Measurements from ENCODE around the gene TRPV3. TPM values are rescaled to one million over a fixed set of nuclear protein-coding genes. Genes with fewer than 3 reads are reported as not detected.
A peak's percentile ranks its signal among the peaks of the same experiment; 100 is the strongest.

Gene TRPV3
- total and polyA plus RNA-seq, 2 donors (not counting 1 experiment from before 2014, with no cell fraction given), result 1.6 to 18.2 TPM

DNA sequence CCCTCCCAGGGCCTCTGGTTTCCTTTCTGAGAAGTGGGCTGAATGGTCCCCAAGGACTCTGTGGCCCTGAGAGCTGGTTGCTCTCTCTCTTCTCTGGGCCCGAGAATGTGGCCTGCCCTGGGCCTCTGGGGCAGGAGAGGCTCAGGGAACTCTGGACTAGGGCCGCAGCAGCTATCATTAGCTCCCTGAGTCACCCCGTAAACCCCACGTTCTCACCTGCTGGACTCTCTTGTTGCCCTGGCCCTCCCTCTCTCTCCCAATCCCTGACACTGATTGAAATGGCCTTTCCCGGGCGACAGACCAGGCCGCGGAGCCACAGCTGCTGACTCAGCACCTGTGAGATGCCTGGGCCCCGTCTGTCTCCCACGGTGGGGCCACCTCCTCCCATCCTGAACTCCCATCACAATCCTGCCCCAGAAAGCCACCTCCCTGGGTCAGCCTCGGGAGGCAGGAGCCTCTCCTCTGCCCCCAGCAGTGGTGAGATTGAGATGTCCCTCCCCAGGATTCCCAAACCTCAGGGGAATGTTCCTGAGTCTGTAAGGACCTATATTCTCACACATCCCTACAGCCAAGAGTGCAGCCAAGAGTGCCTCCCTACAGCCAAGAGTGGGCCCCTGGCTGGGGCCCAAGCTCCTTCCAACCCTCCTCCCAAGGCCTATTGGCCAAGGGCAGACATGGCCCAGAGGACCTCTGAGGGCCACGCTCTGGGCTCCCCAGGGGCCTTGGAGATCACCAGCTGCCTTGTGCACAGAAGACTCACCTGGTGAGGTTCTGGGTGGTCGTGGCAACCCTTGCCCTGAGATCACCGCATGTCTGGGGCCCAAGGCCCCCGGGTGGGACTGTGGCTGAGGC lies 470 bp downstream of the TRPV3 start:
- DNase-seq (peak; percentile 44), ATAC-seq (ENCODE audit: low read depth) (peak; percentile 19)
- intact Hi-C loops (cut with micrococcal nuclease), result loop anchor here (5.0 to 10.0 kb wide), 2 partner anchors 358 to 555 kb away; partner anchors contain the start of gene P2RX1
- H3K9me3 Mint-ChIP-seq (ENCODE audit: insufficient read depth), result no peaks in the 10 kb centered on the region
- Histone ChIP-seq H3K27me3 (replicated peaks in 1 of 4; ENCODE audit: control extremely low read depth in 1 of 4, control insufficient read depth in 3 of 4, insufficient read depth in 4 of 4, low read length in 3 of 4) (peaks cover 0 to 9% (median 0%) of the 10 kb centered on the region in 4 experiments), H3K36me3 (replicated peaks in 1 of 2; ENCODE audit: control extremely low read depth in 1 of 2, control insufficient read depth in 1 of 2, extremely low read depth in 1 of 2, insufficient read depth in 2 of 2, low read length in 1 of 2) (no peaks in the 10 kb centered on the region), H3K9me3 (ENCODE audit: control extremely low read depth in 1 of 3, control insufficient read depth in 2 of 3, insufficient read depth in 1 of 3, low read length in 2 of 3) (no peaks in the 10 kb centered on the region), H3K4me1 (ENCODE audit: control insufficient read depth in 2 of 2, insufficient read depth in 2 of 2, low read length in 2 of 2) (peaks cover 28 to 34% of the 10 kb centered on the region in 2 donors), H3K4me2 (replicated peaks; ENCODE audit: low read depth, low read length, poor library complexity, severe bottlenecking) (peak overlapping the region; percentile 52), H3K4me3 (ENCODE audit: control extremely low read depth in 1 of 5, extremely low read depth in 1 of 5, insufficient read depth in 1 of 5, low read depth in 2 of 5, low read length in 4 of 5) (peak overlapping the region in 1 of 5 experiments; percentile 4), H2AFZ (ENCODE audit: insufficient read depth, low read depth, low read length, poor library complexity, severe bottlenecking) (no peak overlapping the region), H3K27ac (ENCODE audit: low read length in 2 of 2) (no peak overlapping the region), H3K9ac (ENCODE audit: low read length) (peak overlapping the region; percentile 19), H4K20me1 (ENCODE audit: control insufficient read depth, insufficient read depth, low read length, poor library complexity, severe bottlenecking) (no peaks in the 10 kb centered on the region), H3K79me2 (ENCODE audit: control insufficient read depth, insufficient read depth, low read length) (no peaks in the 10 kb centered on the region)
- WGBS (ENCODE audit: insufficient coverage), result 79% methylated on average over 14 of the region's 15 CpGs
- TF ChIP-seq, protein P1, sequence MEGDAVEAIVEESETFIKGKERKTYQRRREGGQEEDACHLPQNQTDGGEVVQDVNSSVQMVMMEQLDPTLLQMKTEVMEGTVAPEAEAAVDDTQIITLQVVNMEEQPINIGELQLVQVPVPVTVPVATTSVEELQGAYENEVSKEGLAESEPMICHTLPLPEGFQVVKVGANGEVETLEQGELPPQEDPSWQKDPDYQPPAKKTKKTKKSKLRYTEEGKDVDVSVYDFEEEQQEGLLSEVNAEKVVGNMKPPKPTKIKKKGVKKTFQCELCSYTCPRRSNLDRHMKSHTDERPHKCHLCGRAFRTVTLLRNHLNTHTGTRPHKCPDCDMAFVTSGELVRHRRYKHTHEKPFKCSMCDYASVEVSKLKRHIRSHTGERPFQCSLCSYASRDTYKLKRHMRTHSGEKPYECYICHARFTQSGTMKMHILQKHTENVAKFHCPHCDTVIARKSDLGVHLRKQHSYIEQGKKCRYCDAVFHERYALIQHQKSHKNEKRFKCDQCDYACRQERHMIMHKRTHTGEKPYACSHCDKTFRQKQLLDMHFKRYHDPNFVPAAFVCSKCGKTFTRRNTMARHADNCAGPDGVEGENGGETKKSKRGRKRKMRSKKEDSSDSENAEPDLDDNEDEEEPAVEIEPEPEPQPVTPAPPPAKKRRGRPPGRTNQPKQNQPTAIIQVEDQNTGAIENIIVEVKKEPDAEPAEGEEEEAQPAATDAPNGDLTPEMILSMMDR (IDR thresholded peaks at IDR 0.05), result no peak
- peaks cover 37% of the 10 kb centered on the region for H3K4me1 Mint-ChIP-seq
- ChIA-PET POLR2A (interaction anchor here (1.2 kb wide), 2 partner anchors 79 to 127 kb away, joined by 3 read pairs; partner anchors contain the start of gene SHPK), CTCF (interaction anchor here (0.6 kb wide), 1 partner anchor 90 kb away, joined by 3 read pairs; no protein-coding TSS in a partner anchor)
- H3K4me3 Mint-ChIP-seq, result peak overlapping the region; percentile 77
- peaks cover 3% of the 10 kb centered on the region for H3K27me3 Mint-ChIP-seq
- peak overlapping the region; percentile 95 for H3K27ac Mint-ChIP-seq
